ENCODE data around the gene GALNTL6.

- TF ChIP-seq EZH2 (IDR thresholded peaks at IDR 0.05; ENCODE audit: borderline replicate concordance, insufficient read depth, low read depth, low read length, poor library complexity, severe bottlenecking) (no peak), CTCF (IDR thresholded peaks at IDR 0.05) (no peak)
These were observed 1243.1 kb downstream of the GALNTL6 start for GRCh38 chr4:173056271-173056670.
